Pancreas (tissue), 10 donors: ENCODE results near the gene MBD4. TPM values are rescaled to one million over a fixed set of nuclear protein-coding genes. Genes with fewer than 3 reads are reported as not detected.
A peak's percentile ranks its signal among the peaks of the same experiment; 100 is the strongest.

ENCODE experiments used
- ATAC-seq, 4 donors: fragments of 200-7000 bp; cut with Tn5 transposase; one replicate each; pipeline versions ENCODE4 v1.8.0 to v1.9.1; 2020; ENCODE audit warnings: mild to moderate bottlenecking in 4 of 4, moderate library complexity in 4 of 4
- DNase-seq, 6 donors: peaks; one replicate each; pipeline ENCODE4 v3.0.0-alpha.2; 2020
- FAIRE-seq: peaks from 2 replicates; lab custom pipeline; 2012; peaks lifted over from hg19 to GRCh38; lab: Jason Lieb, UNC
- H3K27ac ChIP-seq, 4 donors: fragments of 200-600 bp; sonication (generic); 1 replicate in 3 of 4; 2 replicates in 1 of 4; pipeline versions ENCODE4 v1.5.0 to v1.8.0; 2020
- H3K27me3 ChIP-seq, 4 donors: fragments of 200-600 bp; one replicate each; pipeline ENCODE4 v1.8.0; 2021
- H3K36me3 ChIP-seq, 3 donors: fragments of 200-600 bp; sonication (generic) in 1 of 3; one replicate each; pipeline versions ENCODE4 v1.5.0 to v1.8.0; 2020 to 2021
- H3K4me1 ChIP-seq, 3 donors: fragments of 200-600 bp; one replicate each; pipeline ENCODE4 v1.8.0; 2021
- H3K4me3 ChIP-seq, 4 donors: fragments of 200-600 bp; sonication (generic) in 2 of 4; one replicate each; pipeline versions ENCODE4 v1.5.0 to v1.8.0; 2020 to 2021
- H3K9me3 ChIP-seq, 4 donors: fragments of 200-600 bp; one replicate each; pipeline ENCODE4 v1.8.0; 2021
- CTCF ChIP-seq, 4 donors: fragments of 200-600 bp; sonication (generic) in 3 of 4; IDR thresholded peaks; one replicate each; pipeline versions ENCODE4 v1.5.0 to v1.8.0; 2021; ENCODE audit warnings: antibody characterized with exemption in 4 of 4
- WGBS, 2 donors: extraction: QIAGEN DNeasy Blood & Tissue Kit; methylation state at CpG; one replicate each; pipeline ENCODE4 v1.1.7; 2013; 5-methylcytosine and 5-hydroxymethylcytosine counted together
- intact Hi-C, 3 donors: fragments of 100-400 bp; cut with DNase I; formaldehyde crosslinking; loops; one replicate each; pipeline versions ENCODE4 v1.11.1 to v1.14.2; 2022
- polyA plus RNA-seq, 2 donors: library from polyadenylated mRNA; stranded (reverse); fragments of 200-250 nt; gene quantifications; one replicate each; pipeline ENCODE4 v1.2.3, GENCODE V29; 2013
- total RNA-seq, 6 donors: library from RNA; stranded (reverse); fragmentation: NEBNext Ultra II Directional in 4 of 6; extraction: Animal tissue kit (Norgen Biotek cat#: 25700) in 4 of 6; gene quantifications; one replicate each; pipeline versions ENCODE4 v1.2.1 to v1.2.4, GENCODE V29; 2021 to 2023
- donor health status: healthy with polysubstance abuse.
- donor health status: DM: no; HTN: no; CAD: no; lungs with moderate emphysema.
- donor health status: DM: no; HTN: no; CAD: no.
- donor health status: control.
- donor health status: control.
- donor health status: Bipolar disorder and iron deficiency.
- donor health status: DM: yes; HTN: yes; CAD: no.
- donor health status: DM: no; HTN: no; CAD: no.
- donor health status: DM: no; HTN: no; CAD: no.
- donor health status: DM: yes; HTN: yes; CAD: no.

The MBD4 gene
- total and polyA plus RNA-seq, 8 donors: 8.4 to 19.7 (median 15.0) TPM

GRCh38 chr3:129428376-129429079 is 11.2 kb downstream of the MBD4 start, which contains the start of gene EFCAB12:
Gene EFCAB12 (minus strand): TSS chr3:129428636. CDS start chr3:129428488, 148 bp downstream.
- Histone ChIP-seq H3K4me1 (peaks cover 0 to 10% (median 6%) of the 10 kb centered on the region in 3 donors), H3K27me3 (no peaks in the 10 kb centered on the region), H3K27ac (peak within 1 kb of the TSS in 2 of 4 donors; percentile 25 to 66), H3K9me3 (no peaks in the 10 kb centered on the region), H3K36me3 (peaks cover 0 to 25% (median 14%) of the 10 kb centered on the region in 3 donors), H3K4me3 (peak within 1 kb of the TSS; percentile 20 to 55 (median 36))
- no peak for FAIRE-seq
- peak; percentile 96 to 98 (median 98) for ATAC-seq
- intact Hi-C loops: no loop called here
- WGBS, 2 donors: 1% methylated on average over 42 of the region's 42 CpGs
- peak; percentile 95 to 99 (median 97) for DNase-seq
- TF ChIP-seq CTCF (IDR thresholded peaks at IDR 0.05): no peak

GRCh38 chr3:129428007-129428375 is 11.8 kb downstream of the MBD4 start:
- no peak for DNase-seq
- no peak for FAIRE-seq
- H3K27ac ChIP-seq: no peak overlapping the region
- peaks cover 0 to 20% (median 13%) of the 10 kb centered on the region in 3 donors for H3K36me3 ChIP-seq
- no peaks in the 10 kb centered on the region for H3K27me3 ChIP-seq
- no peak for TF ChIP-seq CTCF (IDR thresholded peaks at IDR 0.05)
- peak; percentile 2 to 9 (median 4) for ATAC-seq
- 5 to 9% methylated on average over 8 of the region's 8 CpGs for WGBS, 2 donors
- H3K4me3 ChIP-seq: peak overlapping the region; percentile 20 to 55 (median 36)
- intact Hi-C loops: no loop called here
- peaks cover 0 to 8% (median 6%) of the 10 kb centered on the region in 3 donors for H3K4me1 ChIP-seq
- no peaks in the 10 kb centered on the region for H3K9me3 ChIP-seq

- Histone ChIP-seq H3K4me1 (peaks cover 0 to 8% (median 6%) of the 10 kb centered on the region in 3 donors), H3K9me3 (no peaks in the 10 kb centered on the region), H3K36me3 (no peaks in the 10 kb centered on the region), H3K27me3 (no peaks in the 10 kb centered on the region), H3K4me3 (no peak overlapping the region), H3K27ac (no peak overlapping the region)
- DNase-seq (no peak), ATAC-seq (no peak), FAIRE-seq (no peak)
- 36 to 39% methylated on average over 2 of the region's 2 CpGs for WGBS, 2 donors
- intact Hi-C loops: no loop called here
- TF ChIP-seq CTCF (IDR thresholded peaks at IDR 0.05): no peak
These were observed 14.1 kb downstream of the MBD4 start for GRCh38 chr3:129425619-129426018.

- 74 to 86% methylated on average over 3 of the region's 3 CpGs for WGBS, 2 donors
These were observed 14.5 kb downstream of the MBD4 start for GRCh38 chr3:129425213-129425612.

More at GRCh38 chr3:129425213-129425612, 14.5 kb downstream of the MBD4 start:
- intact Hi-C loops: no loop called here
- DNase-seq (no peak), FAIRE-seq (no peak), ATAC-seq (no peak)
- TF ChIP-seq CTCF (IDR thresholded peaks at IDR 0.05): no peak
- Histone ChIP-seq H3K9me3 (no peaks in the 10 kb centered on the region), H3K36me3 (no peaks in the 10 kb centered on the region), H3K27me3 (no peaks in the 10 kb centered on the region), H3K27ac (no peak overlapping the region), H3K4me1 (peaks cover 0 to 8% (median 6%) of the 10 kb centered on the region in 3 donors), H3K4me3 (no peak overlapping the region)
